Neural progenitor cell (in vitro differentiated cells): ENCODE results near the gene TUBD1.

Experiments used
- CTCF ChIP-seq: fragments of 200-600 bp; sonication (generic); IDR thresholded peaks from 2 replicates; pipeline ENCODE4 v1.5.1; 2017; ENCODE audit warnings: antibody characterized with exemption, mild to moderate bottlenecking
- EZH2 ChIP-seq: fragments of 200-600 bp; sonication (generic); IDR thresholded peaks from 2 replicates; pipeline ENCODE4 v1.6.1; 2017; ENCODE audit warnings: antibody characterized with exemption, mild to moderate bottlenecking, moderate library complexity

GRCh38 chr17:59901604-59902003, 8.9 kb upstream of the TUBD1 start:
- TF ChIP-seq CTCF = no peak
- no peak for TF ChIP-seq EZH2
